Stimulated activated naive CD4-positive, alpha-beta T cell treated with Interleukin-2 at 50 U/mL for 16 hours (primary cell): ENCODE data around the gene CD300C.
"Not testable (repeated sequence)": the region's sequence is repeated elsewhere in the genome, so short reads cannot be mapped to it uniquely, and the experiment has no call there.

Experiments
- DNase-seq: peaks from one replicate; lab custom pipeline; 2025; lab: John Stamatoyannopoulos, UW

The CD300C gene

DNA sequence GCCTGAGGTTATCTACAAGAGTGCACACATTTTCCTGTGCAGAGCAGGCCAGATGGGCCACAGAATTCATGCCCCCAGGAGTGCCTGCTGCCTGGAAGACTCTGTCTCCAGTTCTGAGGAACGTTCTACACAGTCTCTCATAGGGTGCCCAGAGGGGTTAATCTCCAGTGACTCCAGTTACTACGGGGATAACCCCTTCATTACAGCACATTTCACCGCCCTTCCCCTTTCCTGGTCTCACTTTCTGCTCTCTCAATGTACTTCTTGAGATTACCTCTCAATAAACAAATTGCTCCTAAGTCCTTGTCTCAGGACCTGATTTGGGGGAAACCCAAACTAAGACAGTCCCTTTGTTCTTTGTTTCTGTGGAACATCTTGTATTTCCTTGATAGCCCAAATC, 15.7 kb upstream of the CD300C start:
- DNase-seq: no peak

GRCh38 chr17:74558882-74559519, 13.1 kb upstream of the CD300C start:
- DNase-seq: no peak

DNA sequence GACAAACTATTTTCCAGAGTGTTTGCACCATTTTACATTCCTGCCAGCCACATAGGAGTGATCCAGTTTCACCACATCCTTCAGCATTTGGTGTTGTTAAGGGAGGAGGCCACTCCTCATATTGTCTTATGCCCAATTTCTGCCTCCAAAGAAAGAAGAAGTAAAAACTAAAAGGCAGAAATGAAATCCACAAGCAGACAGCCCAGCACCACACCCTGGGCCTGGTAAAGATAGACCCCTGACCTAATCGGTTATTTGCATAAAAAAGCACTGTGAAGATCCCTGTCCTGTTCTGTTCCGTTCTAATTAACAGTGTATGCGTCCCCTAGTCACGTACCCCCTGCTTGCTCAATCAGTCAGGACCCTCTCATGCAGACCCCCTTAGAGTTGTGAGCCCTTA, 12.5 kb upstream of the CD300C start:
- DNase-seq: not testable (repeated sequence)

- no peak for DNase-seq
Measured at GRCh38 chr17:74555427-74555940, 9.6 kb upstream of the CD300C start.

GRCh38 chr17:74554909-74555308, 9.0 kb upstream of the CD300C start:
- DNase-seq: no peak

- DNase-seq: no peak
Measured at GRCh38 chr17:74552037-74552436, 6.1 kb upstream of the CD300C start.

- DNase-seq: no peak
Measured at GRCh38 chr17:74550602-74551001, 4.7 kb upstream of the CD300C start.

- DNase-seq: no peak
Measured at GRCh38 chr17:74549343-74549742, 3.4 kb upstream of the CD300C start.

DNA sequence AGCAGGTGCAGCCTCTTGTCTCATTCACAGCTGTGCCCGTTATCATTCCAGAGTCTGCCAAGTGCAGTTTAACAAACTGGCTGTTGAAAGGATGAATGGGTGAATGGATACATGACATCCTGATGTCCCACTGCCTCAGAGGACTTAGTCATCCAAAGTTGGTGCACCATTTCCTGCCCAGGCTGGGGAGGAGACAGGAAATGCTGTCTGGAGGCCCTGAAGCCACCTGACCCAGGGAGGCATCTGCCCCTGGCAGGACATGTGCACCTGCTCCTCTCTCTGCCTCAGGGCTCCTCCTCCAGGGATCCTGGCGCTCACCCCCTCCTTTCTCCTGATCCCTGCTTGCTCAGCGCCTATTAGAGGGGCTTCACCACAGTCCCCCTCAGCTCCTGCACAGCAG, 1.8 kb upstream of the CD300C start:
- no peak for DNase-seq

DNA sequence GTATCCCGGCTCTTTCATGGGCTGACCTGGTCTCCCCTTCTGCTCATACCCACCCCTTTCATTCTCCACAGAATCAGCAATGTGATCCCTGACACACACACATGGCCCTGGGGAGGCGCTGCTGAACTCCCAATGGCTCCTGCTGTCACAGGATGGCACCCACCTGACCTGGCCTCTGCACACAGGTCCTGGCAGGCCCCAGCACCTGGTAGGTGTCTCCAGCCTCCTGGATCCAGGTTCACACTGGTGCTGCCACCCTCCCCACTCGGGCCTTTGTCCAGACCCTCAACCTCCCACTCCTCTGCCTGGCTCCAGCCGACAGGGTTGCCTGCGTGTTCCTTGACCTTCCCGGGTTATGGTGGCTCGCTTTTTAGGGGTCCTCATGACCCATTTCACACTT, 1.3 kb upstream of the CD300C start:
- no peak for DNase-seq

DNA sequence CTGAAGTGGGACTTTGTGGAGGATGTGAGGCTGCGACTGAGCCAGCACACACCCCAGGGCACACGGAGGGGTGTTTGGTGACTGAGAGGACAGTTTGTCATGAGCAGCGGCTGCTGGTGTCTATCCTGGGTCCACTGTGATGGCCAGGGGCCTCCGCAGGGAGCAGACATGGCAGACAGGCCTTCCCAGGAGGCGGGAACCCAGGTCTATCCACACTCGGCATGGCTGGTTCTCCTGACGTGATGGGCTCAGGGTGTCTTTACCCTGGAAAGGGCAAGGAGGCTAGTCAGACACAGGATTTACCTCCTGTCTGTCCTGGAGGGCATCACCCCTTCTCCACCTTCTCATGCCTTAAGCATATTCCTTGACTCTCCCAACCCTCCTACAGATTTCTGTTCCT, 671 bp upstream of the CD300C start:
- no peak for DNase-seq

DNA sequence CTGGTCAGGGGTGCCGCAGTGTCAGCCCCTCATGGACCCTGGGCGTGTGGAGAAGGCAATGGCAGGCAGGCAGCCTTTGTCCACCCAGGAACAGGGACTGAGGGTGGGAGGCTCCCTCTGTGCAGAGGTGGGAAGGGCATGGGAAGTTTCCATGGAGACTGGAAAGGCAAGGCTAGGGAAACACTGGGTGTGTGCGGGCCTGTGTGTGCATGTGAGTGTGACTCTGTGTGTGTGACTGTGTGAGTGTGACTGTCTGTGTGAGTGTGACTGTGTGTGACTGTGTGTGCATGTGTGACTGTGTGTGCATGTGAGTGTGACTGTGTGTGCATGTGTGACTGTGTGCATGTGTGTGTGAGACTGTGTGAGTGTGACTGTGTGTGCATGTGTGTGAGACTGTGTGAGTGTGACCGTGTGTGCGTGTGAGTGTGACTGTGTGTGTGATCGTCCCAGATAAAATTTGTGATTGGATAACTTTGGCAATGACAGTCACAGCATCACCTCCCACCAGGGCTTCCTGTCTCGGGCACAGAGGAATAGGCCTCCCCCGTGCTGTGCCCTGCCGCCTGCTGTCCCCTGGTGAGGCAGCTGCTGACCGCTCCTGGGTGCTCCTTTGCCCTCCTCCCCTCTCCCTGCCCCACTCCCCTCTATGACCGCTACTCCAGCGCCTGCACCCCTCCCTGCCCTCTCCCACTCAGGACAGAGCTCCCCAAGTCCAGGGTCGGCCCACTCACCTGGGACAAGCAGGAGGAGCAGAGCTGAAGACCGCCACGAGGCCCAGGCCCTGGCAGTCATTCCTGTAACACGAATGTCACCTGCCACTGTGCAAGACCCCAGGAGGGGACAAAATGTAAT, 698 bp downstream of the CD300C start:
- DNase-seq: no peak

DNA sequence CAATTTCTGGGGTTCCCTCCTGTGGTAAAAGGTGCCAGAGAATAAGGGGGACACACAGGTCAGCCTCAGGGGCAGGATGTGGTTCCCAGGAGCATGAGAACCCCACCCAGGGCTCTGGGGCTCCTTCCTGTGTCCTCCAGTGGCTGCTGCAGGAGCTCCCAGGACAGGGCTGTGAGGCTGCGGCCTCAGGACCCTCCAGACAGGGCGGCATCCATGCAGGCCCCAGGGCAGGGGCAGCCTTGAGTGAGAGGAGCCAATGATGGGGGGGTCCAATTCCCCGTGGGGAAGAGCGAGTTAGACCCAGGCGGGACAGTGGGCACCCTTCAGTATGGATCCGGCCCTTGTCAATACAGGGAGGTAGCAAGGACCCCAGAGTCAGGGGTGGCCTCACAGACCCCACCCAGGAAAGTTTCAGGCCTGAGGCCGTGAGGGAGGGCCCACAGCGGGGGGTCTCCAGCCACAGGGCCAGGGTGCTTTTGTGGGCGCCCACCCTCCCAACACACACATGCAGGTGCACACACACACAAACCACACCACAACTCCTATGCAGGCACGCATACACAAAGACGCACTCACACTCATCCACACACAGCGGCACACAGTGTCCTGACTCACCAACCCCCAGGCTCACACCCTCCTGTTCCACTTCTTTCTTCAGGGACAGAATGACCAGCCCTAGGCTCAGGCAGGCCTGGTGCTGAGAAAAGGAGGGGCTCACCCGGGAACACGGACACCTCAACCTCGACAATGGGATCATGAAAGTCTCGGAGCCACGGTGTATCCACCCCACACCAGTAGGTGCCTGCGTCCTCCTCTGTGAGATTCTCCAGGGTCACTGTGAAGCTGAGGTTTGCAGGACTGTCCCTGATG, 1.8 kb downstream of the CD300C start:
- no peak for DNase-seq

DNA sequence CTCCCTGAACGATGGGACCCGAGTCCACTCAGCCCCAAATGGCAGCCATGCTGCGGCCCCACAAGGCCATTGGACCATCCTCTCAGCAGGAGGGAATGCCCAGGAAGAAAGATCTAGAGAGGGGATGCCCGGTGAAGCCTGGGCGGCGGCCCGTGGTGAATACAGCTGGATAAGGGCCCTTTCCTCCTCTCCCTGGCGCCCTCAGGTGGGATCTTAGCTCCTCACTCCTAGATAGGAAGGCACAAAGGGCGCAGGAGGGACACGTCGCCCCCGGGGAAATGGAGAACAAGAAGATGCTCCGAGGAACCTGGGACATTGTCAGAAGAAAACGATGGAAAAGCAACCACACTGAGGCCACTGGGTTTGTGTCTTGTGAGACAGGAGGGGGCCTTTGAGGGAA, 2.5 kb downstream of the CD300C start:
- no peak for DNase-seq

GRCh38 chr17:74542727-74543383, 3.1 kb downstream of the CD300C start:
- DNase-seq: no peak

- no peak for DNase-seq
Measured at GRCh38 chr17:74542166-74542565, 3.7 kb downstream of the CD300C start.

- DNase-seq: no peak
Measured at GRCh38 chr17:74541176-74542111, 4.5 kb downstream of the CD300C start.

- DNase-seq: no peak
Measured at GRCh38 chr17:74539281-74539820, 6.6 kb downstream of the CD300C start.

DNA sequence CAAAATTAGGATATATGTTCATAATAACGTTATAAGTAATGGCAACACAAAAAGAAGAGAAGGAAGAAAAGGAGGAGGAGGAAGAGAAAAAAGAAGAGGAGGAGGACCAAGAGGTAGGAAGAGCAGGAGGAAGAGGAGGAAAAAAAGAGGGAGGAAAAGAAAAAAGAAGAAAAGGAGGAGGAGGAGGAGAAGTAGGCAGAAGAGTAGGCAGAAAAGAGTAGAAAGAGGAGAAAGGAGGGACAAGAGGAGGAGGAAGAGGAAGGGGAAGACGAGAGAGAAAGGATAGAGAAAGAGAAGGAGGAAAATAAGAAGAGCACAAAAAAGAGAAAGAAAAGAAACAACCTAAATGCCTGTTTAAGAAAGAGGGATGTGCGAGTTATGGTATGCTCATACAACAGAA, 9.0 kb downstream of the CD300C start:
- DNase-seq: no peak

DNA sequence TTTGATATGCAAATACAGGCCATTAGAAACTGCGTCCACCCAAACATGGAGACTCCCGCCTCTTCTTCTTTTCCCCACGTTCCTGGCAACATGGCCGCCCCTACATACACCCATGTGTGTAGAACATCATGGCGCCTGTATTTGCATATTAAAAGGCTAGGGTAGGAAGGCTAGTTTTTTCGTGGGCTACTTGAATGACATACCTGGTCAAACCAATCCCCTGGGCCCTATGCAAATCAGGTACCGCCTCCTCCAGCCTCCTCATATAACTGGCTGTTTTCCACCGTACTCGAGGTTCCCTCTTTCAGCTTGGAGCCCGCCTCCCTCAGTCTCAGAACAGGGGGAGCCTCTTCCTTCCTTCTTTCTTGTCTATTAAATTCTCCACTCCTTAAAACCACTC, 13.8 kb downstream of the CD300C start:
- no peak for DNase-seq
